ENCODE measurements around the gene LIPK.
A peak's percentile ranks its signal among the peaks of the same experiment; 100 is the strongest.
"Not testable (repeated sequence)": the region's sequence is repeated elsewhere in the genome, so short reads cannot be mapped to it uniquely, and the experiment has no call there.

The LIPK gene

GRCh38 chr10:88725798-88726197, 19.7 kb downstream of the LIPK start:
- DNase-seq = no peak

- no peak for DNase-seq
These were observed 22.2 kb downstream of the LIPK start for GRCh38 chr10:88728107-88728763.

DNA sequence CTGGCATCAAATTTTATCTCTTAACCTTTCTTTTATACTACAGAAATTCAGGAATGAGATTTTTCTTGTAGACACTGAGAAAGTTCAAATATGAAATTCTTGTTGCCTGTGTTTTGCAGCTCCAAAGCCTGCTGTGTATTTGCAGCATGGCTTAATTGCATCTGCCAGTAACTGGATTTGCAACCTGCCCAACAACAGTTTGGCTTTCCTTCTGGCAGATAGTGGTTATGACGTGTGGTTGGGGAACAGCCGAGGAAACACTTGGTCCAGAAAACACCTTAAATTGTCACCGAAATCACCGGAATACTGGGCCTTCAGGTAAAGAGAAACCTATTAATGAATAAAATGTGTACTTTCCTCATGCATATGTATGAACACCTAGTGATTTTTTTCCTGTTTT, 24.8 kb downstream of the LIPK start:
- no peak for DNase-seq

DNA sequence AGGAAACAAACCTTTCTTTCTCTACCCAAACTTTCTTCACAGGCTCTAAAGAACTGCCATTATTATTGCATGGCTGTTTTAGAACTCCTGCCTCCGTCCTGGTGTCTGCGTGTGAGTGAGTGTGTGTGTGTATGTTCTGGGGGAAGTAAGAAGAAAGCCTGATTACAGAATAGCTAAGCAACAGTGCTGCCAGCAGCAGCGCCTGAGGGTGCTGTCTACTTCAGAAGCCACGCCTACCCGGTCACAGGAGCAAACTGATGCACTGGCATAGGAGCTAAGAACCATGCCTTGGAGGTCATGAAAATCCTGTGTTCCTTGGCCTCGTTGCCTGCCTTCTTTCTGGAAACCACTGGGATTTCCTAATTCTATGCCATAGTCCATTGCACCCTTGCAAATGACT, 25.2 kb downstream of the LIPK start:
- no peak for DNase-seq

DNA sequence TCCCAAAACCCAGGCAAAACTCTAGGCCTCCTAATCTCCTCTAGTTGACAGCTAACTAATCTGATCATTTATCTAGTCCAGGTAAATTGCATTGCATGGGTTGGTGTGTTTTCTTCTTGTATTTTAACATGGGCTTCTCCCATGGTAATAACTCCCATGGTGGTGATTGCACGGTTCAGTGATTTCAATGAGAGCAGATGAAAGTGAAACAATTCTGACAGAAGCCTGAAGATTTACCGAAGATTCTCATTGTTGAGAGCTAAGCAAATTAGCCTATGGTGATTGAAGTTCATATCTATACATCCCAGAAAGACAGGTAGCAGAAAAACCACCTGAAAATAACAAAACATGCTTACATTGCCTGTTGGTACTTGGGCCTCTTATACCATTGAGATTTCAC, 27.2 kb downstream of the LIPK start:
- DNase-seq = no peak

DNA sequence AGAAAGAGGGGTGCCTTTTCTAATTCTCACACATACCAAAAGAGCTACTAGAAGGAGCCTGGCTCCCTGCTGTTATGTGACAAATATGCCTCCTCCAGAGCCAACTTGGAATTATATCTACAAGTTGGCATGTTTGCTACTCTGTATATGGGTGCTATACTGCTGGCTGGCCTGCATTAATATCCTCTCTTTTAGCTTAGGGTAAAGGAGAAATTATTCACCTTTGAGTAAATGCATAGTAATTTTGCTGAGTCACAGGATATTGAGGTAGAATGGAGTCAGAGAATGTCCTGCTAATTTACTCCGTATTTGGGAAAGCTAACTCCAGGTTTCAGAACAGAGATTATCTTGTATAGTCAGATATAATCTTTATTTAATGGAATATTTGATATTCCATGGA, 29.6 kb downstream of the LIPK start:
- DNase-seq = no peak

GRCh38 chr10:88741921-88742320, 35.9 kb downstream of the LIPK start:
- DNase-seq = not testable (repeated sequence)

GRCh38 chr10:88742448-88742847, 36.4 kb downstream of the LIPK start:
- no peak for DNase-seq

- DNase-seq = no peak
These were observed 38.0 kb downstream of the LIPK start for GRCh38 chr10:88744002-88744401.

DNA sequence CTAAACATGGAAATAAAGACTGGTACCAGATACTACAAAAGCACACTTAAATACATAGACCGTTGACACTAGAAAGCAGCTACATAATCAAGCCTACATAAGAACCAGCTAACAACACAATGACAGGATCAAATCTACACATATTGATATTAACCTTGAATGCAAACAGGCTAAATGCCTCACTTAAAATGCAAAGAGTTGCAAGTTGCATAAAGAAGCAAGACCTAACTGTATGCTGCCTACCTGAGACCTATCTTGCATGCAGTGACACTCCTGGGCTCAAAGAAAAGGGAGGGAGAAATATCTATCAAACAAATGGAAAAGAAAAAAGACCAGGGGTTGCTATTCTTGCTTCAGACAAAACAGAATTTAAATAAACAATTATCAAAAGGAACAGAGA, 39.6 kb downstream of the LIPK start:
- DNase-seq = no peak

DNA sequence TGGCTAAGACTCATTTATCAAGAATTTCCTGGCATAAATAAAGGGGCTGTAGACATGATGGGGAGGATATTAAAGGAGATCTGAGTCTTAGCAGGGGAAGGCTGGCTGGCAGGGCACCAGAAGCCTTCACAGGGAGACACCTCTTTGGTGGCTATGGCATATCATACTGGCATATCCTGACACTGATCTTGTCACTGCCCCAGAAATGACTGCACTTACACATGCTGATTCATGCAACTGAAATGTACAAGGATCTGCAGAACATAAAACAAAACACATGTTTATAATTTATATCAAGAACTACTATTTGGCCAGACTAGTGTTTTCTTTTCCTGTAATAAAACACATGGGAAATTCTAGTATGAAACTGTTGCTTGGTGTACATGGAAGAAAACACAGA, 48.2 kb downstream of the LIPK start:
- peak; percentile 41 for DNase-seq

DNA sequence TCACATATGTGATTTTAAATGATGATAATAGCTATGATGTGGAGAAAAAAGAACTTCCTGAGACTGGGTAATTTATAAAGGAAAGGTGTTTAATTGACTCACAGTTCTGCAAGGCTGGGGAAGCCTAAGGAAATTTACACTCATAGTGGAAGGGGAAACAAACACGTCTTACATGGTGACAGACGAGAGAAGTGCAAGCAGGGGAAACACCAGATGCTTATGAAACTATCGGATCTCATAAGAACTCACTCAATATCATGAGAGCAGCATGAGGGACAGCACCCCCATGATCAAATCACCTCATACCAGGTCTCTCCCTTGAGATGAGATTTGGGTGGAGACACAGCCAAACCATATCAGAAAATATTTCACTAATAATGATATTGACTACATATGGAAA, 49.7 kb downstream of the LIPK start:
- DNase-seq = no peak

GRCh38 chr10:88756660-88757059, 50.6 kb downstream of the LIPK start:
- no peak for DNase-seq

GRCh38 chr10:88759366-88760101, 53.5 kb downstream of the LIPK start, which contains the start of gene LIPN:
Gene LIPN (plus strand): TSS chr10:88760020. CDS start chr10:88761406, 1,386 bp downstream.
- DNase-seq = no peak

GRCh38 chr10:88762906-88763305, 56.9 kb downstream of the LIPK start:
- DNase-seq = no peak

- DNase-seq = no peak
These were observed 57.4 kb downstream of the LIPK start for GRCh38 chr10:88763441-88763840.

DNA sequence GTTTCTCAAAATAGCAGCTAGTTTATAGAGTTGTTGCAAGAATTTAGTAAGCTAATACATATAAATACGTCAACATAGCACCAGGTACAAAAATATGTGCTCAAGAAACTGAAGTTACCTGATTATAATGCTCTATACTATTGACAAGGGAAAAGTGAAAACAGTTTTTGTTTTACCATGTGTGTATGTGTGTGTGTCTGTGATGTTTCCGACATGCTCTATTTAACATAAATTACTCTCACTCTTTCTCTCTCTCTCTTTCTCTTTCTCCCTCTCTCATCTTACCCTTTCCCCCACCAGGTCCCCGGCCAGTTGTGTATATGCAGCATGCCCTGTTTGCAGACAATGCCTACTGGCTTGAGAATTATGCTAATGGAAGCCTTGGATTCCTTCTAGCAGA, 58.1 kb downstream of the LIPK start:
- no peak for DNase-seq

- DNase-seq = no peak
These were observed 59.8 kb downstream of the LIPK start for GRCh38 chr10:88765816-88766215.

DNA sequence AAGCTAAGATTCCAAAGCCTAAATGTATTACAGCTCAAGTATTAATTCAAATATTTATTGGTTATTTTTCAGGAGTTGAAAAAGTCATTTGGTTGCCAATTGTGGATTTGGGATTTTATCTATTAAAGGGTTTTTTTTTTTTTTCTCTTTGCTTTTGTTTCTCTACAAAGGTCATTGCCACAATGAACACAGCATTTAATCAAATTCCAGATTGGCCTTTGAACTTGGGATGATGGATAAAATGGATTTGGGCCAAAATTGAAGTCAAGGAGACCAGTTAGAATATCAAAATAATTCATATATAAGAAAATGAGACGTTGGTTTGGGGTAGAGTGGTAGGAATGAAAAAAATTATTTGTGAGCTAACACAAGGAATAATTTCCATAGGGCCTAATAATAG, 63.3 kb downstream of the LIPK start:
- DNase-seq = no peak

- no peak for DNase-seq
These were observed 75.2 kb downstream of the LIPK start for GRCh38 chr10:88781206-88781605.

DNA sequence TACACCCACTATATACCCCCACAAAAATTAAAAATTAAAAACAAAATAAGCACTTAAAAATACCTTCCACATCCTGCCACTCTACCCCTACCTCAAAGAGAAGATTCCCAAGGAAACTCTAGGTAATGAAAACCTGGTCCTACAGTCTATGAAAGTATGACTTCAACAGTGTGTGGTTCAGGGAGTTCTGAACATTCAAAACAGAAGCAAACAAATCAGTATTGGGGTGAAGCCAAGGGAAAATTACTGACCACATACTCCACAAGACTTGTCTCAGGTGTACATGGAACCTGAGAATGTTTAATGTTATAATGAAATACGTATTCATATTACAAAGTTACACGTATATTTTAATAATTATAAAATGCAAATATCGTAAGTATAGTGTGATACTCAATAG, 76.2 kb downstream of the LIPK start:
- no peak for DNase-seq

GRCh38 chr10:88783724-88784123, 77.7 kb downstream of the LIPK start:
- DNase-seq = no peak

DNA sequence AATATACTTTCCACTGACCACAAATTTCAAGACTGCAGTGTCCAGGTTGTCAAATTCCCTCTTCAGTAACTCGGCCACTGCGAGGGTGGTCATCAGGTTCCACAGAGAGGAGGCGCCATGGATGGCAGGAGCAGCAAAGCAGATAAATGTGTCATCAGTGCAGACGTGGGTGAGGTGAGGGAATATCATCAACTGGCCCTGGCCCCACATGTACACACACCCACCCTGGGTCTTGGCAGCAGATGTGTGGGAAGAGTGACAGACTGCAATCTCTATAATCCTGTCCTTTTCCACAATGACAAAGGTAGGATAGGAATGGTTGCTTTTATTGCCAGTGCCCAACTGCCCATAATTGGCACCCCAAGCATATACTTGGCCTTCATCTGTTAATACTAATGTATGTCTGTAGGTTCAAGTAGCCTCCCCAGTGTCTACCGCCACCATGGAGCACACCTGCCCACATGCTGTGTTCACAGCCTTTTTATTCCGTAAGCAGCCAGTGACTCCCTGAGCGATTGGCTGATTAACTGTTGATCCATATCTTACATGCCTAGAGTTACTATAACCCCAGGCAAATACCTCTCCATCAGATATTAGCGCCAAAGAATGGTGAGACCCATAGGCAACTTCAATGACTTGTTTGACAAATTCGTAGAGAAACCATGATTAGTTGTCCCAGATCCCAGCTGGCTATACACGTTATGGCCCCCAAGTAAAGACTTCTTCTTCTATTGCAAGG, 80.2 kb downstream of the LIPK start:
- DNase-seq = no peak

GRCh38 chr10:88787463-88787862, 81.4 kb downstream of the LIPK start:
- no peak for DNase-seq

Measured in amniotic stem cell (primary cell).